GM18499 (cell line): ENCODE data around the gene SCCPDH.
"Not testable (repeated sequence)": the region's sequence is repeated elsewhere in the genome, so short reads cannot be mapped to it uniquely, and the experiment has no call there.

Experiments
- ATAC-seq: cut with Tn5 transposase; IDR thresholded peaks from one replicate; pipeline ENCODE4 v1.9.1; 2021; ENCODE audit warnings: moderate number of reproducible peaks; ENCODE audit not compliant: insufficient read depth, unreplicated experiment

SCCPDH gene

GRCh38 chr1:246703581-246703980 is 20.6 kb upstream of the SCCPDH start:
- no peak for ATAC-seq

- ATAC-seq, result no peak
Observed at GRCh38 chr1:246705368-246705767, 18.8 kb upstream of the SCCPDH start.

- ATAC-seq, result no peak
Observed at GRCh38 chr1:246708166-246708565, 16.0 kb upstream of the SCCPDH start.

GRCh38 chr1:246709196-246709595 is 15.0 kb upstream of the SCCPDH start:
- no peak for ATAC-seq

- ATAC-seq, result no peak
Observed at GRCh38 chr1:246709835-246710234, 14.4 kb upstream of the SCCPDH start.

- no peak for ATAC-seq
Observed at GRCh38 chr1:246711548-246712003, 12.6 kb upstream of the SCCPDH start.

- not testable (repeated sequence) for ATAC-seq
Observed at GRCh38 chr1:246712428-246712827, 11.8 kb upstream of the SCCPDH start.

GRCh38 chr1:246719361-246719760 is 4.8 kb upstream of the SCCPDH start:
- not testable (repeated sequence) for ATAC-seq

GRCh38 chr1:246720814-246721213 is 3.4 kb upstream of the SCCPDH start:
- ATAC-seq, result not testable (repeated sequence)

- ATAC-seq, result no peak
Observed at GRCh38 chr1:246722720-246723119, 1.5 kb upstream of the SCCPDH start.

GRCh38 chr1:246724731-246725095 is 504 bp downstream of the SCCPDH start:
- peak; percentile 26 for ATAC-seq

GRCh38 chr1:246725191-246725590 is 982 bp downstream of the SCCPDH start:
- ATAC-seq, result no peak

- no peak for ATAC-seq
Observed at GRCh38 chr1:246726255-246726679, 2.1 kb downstream of the SCCPDH start.

GRCh38 chr1:246726881-246727280 is 2.7 kb downstream of the SCCPDH start:
- no peak for ATAC-seq

- no peak for ATAC-seq
Observed at GRCh38 chr1:246727594-246727993, 3.4 kb downstream of the SCCPDH start.

- ATAC-seq, result no peak
Observed at GRCh38 chr1:246728311-246728710, 4.1 kb downstream of the SCCPDH start.

GRCh38 chr1:246729040-246729439 is 4.8 kb downstream of the SCCPDH start:
- not testable (repeated sequence) for ATAC-seq

GRCh38 chr1:246730839-246731238 is 6.6 kb downstream of the SCCPDH start:
- no peak for ATAC-seq

GRCh38 chr1:246731873-246732272 is 7.7 kb downstream of the SCCPDH start:
- not testable (repeated sequence) for ATAC-seq

GRCh38 chr1:246733704-246734103 is 9.5 kb downstream of the SCCPDH start:
- ATAC-seq, result no peak

GRCh38 chr1:246734866-246735265 is 10.7 kb downstream of the SCCPDH start:
- no peak for ATAC-seq

- no peak for ATAC-seq
Observed at GRCh38 chr1:246735735-246736134, 11.5 kb downstream of the SCCPDH start.

- no peak for ATAC-seq
Observed at GRCh38 chr1:246742396-246742795, 18.2 kb downstream of the SCCPDH start.
